LHCN-M2 (cell line): Measurements from ENCODE around the gene DDIT4. TPM values are rescaled to one million over a fixed set of nuclear protein-coding genes. Genes with fewer than 3 reads are reported as not detected.
"Not testable (repeated sequence)": the region's sequence is repeated elsewhere in the genome, so short reads cannot be mapped to it uniquely, and the experiment has no call there.

Source experiments
- DNase-seq: peaks from one replicate; pipeline ENCODE4 v3.0.0-alpha.2; 2012; ENCODE audit warnings: low read depth
- polyA plus RNA-seq: library from polyadenylated mRNA; unstranded; fragments of >200 nt; gene quantifications from one replicate; pipeline ENCODE4 v1.2.1, GENCODE V29; 2012; ENCODE audit warnings: missing spikeins
- total RNA-seq: library from RNA; depleted of rRNA; stranded (reverse); fragments of >200 nt; gene quantifications from 2 replicates; pipeline ENCODE4 v1.2.3, GENCODE V29; 2014; rRNA removed

DDIT4 gene, protein sequence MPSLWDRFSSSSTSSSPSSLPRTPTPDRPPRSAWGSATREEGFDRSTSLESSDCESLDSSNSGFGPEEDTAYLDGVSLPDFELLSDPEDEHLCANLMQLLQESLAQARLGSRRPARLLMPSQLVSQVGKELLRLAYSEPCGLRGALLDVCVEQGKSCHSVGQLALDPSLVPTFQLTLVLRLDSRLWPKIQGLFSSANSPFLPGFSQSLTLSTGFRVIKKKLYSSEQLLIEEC
- 257 and 378 TPM in 2 replicates for total RNA-seq
- 158 TPM for polyA plus RNA-seq

DNA sequence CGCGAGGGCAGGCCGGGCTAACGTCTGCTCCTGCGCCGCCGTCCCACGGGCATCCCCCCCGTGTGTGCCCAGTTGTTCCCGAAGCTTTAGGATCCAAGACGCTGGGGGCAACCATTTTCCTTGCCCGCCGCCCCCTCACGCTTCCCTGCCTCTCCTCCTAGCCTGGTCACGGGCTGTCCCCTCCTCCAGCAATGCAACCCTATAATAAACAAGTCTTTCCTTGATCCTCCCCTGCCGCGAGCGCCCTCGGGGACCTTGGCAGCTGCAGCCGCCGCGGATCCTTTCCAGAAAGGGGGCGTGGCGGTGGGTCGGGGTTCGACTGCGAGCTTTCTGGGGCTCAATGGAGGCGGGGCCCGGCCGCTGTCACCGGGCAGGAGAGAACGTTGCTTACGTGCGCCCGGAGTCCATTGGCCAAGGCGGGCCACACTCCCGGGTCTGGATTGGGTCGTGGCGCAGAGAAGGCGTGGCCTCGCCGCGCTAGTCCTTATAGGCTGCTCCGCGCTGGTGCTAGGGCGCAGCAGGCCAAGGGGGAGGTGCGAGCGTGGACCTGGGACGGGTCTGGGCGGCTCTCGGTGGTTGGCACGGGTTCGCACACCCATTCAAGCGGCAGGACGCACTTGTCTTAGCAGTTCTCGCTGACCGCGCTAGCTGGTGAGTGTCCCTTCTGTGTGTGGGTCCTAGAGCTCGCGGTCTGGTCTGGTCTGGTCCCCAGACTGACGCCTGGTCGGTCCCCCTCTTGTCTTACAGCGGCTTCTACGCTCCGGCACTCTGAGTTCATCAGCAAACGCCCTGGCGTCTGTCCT lies at the start of gene DDIT4:
Gene DDIT4 (plus strand): TSS at position 515 of the 803 bp plus-strand sequence. CDS start 293 bp downstream, outside the sequence.
- peak; percentile 99 for DNase-seq

DNA sequence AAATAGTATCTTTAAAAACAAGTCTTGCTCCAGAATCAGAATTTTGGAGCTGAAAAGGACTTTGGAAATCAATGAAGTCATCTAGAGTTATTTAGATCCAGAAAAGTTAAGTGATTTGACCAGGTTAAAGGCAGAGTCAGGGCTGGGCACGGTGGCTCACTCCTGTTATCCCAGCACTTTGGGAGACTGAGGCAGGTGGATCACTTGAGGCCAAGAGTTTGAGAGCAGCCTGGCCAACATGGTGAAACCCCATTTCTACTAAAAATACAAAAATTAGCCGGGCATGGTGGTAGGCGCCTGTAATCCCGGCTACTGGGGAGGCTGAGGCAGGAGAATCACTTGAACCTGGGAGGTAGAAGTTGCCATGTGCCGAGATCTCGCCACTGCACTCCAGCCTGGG lies 49.5 kb upstream of the DDIT4 start:
- not testable (repeated sequence) for DNase-seq

DNA sequence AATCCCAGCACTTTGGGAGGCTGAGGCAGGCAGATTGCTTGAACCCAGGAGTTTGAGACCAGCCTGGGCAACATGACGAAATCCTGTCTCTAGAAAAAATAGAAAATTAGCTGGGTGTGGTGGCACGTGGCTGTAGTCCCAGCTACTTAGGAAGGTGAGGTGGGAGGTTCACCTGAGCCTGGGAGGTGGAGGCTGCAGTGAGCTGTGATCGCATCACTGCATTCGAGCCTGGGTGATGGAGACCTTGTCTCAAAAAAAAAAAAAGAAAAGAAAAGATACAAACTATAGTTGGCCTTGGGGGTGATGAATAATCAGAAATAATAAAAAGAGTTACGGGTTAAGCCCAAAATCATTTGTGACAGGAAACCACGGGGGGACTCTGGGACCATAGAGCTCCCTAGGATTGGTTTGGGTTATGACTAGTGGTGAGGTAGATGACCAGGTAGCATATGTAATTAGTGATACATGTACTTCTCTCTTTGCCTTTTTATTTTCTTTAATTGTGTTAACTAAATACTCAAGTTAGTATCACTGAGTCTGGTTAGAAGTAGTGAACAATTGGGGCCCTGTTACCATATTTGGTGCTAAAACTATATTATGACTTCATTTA lies 47.2 kb upstream of the DDIT4 start:
- no peak for DNase-seq

DNA sequence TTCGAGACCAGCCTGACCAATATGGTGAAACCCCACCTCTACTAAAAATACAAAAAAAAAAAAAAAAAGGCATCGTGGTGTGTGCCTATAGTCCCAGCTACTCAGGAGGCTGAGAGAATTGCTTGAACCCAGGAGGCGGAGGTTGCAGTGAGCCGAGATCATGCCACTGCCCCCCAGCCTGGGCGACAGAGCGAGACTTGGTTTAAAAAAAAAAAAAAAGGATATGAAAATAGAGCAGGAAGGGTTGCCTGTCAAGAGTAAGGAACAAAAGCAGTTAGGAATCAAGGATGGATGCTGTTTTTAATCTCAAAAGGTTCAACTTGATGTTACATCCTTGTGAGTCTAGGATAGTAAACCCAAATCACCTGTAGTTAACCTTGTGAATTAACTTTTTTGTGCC lies 45.9 kb upstream of the DDIT4 start:
- DNase-seq, result no peak

DNA sequence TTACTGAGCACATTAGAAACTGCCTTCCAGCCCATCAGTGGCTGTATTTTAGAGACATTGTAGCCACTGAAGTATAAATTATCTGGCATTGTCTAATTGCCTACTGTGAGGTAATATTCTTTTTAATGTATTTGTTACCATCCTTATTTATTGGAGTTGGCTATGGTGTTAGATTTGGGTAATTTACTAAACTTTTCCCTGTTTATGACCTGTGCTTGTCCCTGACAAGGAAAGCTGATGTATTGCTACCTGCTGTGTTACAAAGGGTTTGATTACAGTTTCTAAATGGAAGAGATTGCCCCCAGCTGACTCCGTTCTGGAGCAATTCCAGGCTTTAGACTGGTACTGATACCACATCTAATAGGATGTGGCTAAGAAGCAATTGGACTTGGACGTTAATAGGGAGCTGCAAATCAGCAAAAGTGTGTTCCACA lies 45.4 kb upstream of the DDIT4 start:
- no peak for DNase-seq

DNA sequence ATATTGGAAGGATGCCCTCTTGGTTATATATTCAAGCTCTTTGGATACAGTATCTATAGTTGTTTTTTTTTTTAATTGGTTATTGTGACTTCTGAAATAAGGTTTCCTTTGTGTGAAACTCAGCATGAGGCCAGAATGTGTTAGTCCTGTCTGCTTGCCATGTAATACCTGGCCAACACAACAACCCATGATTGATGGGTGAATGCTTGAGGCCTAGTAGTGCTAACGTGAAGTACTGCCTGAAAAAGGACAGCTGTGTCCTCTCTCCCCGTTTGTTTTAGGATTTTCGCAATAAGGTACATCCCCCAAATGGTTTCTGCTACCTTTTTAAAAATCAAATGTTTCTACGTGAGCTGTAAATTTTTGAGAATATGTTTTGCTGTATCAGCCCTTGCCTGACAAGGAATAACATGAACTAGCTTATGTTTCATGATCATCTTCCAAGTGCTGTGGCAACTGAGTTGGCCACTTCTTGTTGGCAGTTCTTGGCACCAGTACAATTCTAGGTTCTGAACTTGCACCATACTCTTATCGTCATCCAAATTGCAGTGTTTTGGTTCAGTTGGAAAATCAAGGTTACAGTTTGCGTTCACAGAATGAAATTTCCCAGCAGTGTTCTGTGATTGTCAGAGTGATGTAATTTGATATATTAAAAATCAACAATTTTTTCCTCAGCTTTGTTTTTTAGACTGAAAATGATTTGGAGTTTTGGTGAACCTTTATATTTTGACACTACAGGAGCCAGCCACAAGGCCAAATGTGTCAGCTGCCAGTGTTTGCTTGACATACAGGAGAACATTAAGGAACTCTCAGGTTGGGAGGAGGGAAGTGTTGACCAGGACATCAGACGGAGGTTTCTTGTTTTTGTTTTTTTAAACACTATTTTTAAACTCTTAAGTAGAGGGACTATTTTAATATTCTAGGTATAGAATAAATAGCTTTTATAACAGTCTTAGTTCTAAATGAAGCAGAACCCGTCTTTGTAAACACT lies 44.2 kb upstream of the DDIT4 start:
- peak; percentile 51 for DNase-seq

DNA sequence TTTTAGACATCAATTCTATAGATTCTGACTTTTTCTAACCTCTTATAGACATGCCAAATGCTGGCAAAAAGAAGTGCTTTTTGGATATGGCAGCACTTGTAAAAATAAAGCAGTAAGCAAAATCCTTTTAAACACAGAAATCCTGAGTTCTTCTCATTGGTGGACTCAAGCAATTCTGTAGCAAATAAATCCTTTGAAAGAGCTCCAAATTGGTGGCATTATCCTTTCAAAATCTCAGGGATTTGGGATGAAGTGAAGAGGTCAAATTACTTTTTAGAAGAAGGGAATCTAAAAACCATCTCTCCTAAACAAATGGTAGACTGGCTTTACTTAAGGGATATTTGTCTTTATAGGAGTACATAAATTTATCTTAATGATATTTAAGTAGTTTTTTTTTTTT lies 40.1 kb upstream of the DDIT4 start:
- DNase-seq, result no peak

DNA sequence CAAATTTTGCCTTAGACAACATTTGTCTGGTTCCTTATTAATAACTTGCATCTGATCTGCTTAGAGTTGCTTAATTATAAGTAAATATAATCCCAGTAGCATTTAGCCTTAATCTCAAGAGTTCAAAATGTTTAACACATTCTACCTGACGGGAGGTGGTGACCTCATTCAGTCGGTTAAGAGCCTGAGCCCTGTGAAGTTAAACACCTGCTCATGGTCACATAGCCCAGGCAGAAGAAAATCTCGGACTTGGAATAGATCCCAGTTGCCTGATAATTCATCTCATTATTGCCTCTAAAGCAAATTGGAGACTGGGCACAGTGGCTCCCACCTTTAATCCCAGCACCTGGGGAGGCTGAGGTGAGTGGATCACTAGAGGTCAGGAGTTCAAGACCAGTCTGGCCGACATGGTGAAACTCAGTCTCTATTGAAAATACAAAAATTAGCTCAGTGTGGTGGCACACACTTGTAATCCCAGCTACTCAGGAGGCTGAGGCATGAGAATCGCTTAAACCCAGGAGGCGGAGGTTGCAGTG lies 39.1 kb upstream of the DDIT4 start:
- DNase-seq, result no peak

DNA sequence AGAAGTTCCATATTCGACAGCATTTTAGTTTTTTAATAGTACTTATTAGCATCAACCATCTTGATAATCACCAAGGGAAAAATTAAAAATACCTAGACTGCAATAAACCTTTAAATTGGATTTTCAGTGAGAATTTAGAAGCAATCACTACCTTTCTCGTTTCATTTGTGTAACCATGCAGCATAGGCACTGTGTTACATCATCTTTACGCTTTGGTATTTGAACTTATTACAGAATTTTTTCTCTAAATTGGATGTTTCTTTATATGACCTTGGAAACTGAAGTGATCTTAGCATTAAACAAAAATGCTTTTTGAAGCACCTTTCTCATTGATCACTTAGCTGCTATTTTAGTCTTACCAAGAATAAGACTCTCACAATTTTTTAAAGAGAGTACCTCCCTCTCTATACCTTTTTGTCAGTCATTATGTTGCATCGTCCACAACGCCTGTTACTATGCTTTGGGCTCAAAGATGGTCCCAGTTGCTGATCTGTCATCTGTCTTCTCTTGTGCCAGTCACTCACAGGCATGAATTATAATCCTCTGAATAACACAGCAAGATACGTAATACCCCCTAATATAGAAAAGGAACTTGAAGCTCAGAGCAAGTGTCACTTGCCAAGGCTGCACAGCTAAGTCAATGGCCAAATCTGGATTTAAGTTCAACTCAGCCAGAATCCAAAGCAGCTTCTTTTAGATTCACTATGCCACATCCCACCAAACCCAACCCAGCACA lies 38.0 kb upstream of the DDIT4 start:
- DNase-seq, result no peak

DNA sequence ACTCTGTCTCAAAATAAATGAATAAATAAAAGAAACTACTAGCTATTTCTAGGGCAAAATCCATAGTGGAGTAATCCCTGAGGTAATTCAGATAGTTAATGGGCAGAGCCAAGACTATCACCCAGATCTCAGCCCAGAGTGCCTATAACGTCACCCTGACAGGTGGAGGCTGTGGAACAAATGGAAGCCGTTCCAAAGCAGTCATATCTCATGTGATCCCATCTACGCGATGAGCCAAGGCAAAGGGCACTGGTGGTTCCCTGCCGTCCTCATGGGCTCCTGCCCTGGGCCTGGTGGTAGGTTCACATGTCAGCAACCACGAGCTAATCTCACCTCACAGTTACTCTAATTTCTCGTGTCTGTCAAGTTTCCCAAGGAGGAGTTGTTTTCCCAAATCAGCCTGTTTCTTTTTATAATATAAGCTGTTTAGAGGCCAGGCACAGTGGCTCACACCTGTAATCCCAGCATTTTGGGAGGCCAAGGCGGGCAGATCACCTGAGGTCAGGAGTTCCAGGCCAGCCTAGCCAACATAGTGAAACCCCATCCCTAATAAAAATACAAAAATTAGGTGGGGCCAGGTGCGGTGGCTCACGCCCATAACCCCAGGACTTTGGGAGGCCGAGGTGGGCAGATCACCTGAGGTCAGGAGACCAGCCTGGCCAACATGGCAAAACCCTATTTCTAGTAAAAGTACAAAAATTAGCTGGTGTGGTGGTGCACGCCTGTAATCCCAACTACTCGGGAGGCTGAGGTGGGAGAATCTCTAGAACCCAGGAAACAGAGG lies 35.1 kb upstream of the DDIT4 start:
- DNase-seq, result no peak

DNA sequence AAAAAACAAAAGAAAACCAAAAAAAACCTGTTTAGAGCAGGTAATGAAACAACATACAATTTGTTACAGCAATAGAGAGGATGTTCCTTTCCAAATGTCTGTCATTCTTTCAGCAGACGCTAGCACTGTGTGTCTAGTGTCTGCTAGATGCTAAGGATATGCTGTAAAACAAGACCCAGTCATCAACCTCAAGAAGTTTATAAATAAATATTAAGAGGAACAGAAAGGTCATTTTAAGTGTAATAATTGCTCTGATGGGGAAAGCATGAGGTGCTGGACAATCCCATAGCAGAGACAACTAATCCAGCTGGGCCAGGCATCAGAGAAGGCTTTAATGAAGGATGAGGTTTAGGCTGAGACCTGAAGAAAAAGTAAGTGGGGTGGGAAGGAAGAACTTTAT lies 34.3 kb upstream of the DDIT4 start:
- DNase-seq, result no peak

DNA sequence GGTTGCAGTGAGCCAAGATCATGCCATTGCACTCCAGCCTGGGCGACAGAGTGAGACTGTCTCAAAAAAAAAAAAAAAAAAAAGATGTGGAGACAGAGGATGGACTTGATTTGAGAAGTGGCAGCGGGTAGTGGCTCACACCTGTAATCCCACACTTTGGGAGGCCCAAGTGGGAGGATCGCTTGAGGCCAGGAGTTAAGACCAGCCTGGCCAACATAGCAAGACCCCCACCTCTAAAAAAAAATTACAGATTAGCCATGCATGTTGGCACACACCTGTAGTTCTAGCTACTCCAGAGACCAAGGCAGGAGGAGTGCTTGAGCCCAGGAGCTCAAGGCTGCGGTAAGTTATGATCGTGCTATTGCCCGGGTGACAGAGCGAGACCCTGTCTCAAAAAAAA lies 33.4 kb upstream of the DDIT4 start:
- no peak for DNase-seq

DNA sequence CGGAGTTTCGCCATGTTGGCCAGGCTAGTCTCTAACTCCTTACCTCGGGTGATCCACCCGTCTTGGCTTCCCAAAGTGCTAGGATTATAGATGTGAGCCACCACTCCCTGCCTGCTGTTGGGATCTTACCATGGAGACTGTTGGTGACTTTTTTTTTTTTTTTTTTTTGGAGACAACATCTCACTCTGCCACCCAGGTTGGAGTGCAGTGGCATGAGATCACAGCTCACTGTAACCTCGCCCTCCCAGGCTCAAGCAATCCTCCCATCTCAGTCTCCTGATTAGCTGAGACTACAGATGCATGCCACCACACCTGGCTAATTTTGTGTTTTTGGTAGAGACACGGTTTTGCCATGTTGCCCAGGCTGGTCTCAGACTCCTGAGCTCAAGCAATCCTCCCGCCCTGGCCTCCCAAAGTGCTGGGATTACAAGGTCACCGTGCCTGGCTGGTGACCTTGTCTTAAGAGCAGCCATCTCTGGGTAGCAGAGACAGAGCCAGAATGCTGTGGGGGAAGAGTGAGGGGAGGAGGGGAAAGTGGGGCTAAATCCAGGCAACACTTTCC lies 32.0 kb upstream of the DDIT4 start:
- no peak for DNase-seq

DNA sequence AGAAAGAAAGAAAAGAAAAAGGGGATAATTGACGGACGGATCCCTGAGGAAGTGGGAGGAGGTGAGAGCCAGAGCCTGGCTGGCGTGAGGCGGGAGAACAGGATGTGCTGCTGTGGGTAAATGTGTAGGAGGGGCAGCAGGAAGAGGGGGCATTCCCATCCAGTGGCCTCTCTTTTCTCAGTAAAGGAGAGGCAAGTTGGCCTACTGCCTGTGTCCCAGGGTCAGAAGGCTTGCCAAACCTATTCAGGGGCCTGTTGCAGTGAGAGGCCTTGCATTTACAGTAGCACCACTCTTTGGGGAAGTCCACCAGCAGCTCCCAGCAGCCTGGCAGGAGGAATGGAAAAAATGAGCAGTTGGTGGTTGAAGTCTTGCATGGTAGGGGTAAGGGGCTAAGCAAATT lies 31.0 kb upstream of the DDIT4 start:
- DNase-seq, result peak; percentile 74

DNA sequence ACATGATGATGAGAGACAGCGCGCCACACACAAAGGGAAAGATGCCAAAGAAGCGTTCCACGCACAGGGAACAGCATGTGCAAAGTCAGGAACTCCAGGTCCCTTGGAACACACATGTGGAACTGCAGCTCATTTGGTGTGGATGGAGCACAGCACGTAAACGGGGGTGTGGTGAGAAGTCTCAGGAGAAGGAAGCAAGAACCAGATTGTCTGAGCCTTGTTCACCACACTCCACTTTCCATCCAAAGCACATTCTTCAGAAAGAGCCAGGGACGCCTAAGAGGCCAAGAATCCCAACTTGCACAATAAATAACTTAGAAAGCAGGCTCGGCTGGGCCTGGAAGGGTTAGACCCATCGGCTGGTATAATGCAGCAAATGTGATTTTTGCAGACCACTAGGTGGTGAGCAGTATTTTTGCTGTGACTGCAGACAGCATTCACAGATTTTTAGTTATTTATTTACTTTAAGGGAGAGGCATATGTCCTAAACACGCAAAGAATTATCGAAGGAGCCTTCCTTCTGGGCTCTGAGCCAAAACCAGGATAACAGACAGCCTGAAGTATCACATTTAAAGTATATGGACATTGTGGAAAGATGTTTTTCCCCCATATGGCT lies 29.8 kb upstream of the DDIT4 start:
- peak; percentile 91 for DNase-seq

DNA sequence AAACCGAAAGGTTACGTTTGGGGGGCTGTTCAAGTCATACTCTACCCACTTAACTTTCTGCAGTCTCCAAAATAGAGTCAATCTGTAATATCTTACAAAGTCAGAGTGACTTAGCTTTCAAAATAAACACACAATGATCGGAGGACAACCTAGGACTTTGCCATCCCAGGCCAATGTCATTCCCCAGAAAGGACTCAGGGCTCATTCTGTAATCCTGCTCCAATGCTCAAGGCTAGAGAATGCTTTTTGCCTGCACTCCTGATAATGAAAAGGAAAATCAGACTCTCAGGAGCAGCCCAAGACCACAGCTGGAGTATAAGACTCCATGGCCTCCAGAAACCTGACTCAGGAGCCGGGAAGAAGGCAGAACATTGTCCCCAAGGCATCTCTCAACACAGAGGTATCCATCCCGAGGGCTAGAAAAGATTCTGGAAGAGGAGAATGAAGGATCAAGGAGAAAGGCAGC lies 29.1 kb upstream of the DDIT4 start:
- DNase-seq, result no peak

DNA sequence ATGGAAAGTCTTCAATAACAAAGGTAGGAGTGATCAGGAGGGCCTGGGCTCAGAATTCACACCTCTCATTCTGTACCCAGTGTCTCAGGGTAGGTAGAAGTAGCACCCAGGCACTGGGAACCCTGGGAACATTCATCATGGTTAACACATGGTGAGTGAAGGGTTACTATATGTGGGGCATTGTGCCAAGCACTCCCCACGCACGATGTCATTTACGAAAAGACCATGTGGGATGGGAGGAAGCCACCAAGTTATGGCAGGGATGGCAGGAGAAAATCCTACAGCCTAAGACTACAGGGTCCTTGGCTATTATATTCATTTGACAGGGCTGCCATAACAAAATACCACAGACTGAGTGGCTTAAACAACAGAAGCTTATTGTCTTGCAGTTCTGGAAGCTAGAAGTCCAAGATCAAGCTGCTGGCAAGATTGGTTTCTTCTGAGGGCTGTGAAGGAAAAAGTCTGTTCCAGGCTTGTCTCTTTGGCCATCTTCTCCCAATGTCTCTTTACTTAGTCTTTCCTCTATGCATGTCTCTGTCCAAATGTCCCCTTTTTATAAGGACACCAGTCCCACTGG lies 27.7 kb upstream of the DDIT4 start:
- DNase-seq, result peak; percentile 14

DNA sequence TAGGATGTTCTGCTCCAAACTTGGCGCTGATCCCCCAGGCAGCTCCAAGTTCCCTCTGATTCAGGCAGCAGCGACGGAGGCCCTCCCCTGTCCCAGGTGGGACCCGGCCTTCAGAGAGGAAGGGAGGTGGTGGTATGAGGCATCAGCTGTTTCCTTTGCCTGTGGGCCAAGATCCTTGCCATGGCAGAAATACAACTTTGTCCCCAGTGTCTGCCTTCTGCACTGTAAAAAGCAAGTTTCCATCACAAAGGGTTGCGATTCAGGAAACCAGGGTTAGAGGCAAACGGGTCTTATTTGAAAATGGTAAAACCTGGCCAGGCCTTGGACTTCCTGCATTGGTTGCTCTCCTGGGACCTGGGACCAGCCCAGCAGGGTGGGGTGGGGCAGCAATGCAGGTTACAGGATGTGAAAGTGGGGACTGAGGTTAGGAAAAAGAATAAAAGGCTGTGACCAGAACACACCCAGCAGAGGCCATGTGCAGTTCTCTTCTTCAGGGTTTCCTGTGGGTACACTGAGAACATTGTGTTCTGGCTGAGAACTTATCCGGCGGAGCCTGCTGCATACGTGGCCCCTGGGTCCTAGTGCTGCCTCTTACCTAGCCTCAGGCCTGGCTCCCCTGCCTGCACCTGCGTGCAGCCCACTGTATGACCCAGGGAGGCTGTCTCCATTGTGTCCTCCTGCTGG lies 25.1 kb upstream of the DDIT4 start:
- DNase-seq, result peak; percentile 94
